Measurements from ENCODE around the gene LRP1.

- TF ChIP-seq CTCF (IDR thresholded peaks at IDR 0.05; ENCODE audit: low read depth, low read length) (no peak), POLR2A (IDR thresholded peaks at IDR 0.05; ENCODE audit: extremely low read depth, insufficient read length) (no peak)
Measured at GRCh38 chr12:57142121-57142520, 13.8 kb downstream of the LRP1 start.
